GM19372 (cell line): ENCODE measurements around the gene SBF1.

Source experiments
- ATAC-seq: cut with Tn5 transposase; IDR thresholded peaks from one replicate; pipeline ENCODE4 v1.9.1; 2021; ENCODE audit warnings: mild to moderate bottlenecking, low read depth, moderate library complexity; ENCODE audit not compliant: unreplicated experiment

SBF1 gene

GRCh38 chr22:50486561-50487289, 11.9 kb upstream of the SBF1 start, which contains the start of gene MIOX:
TSS of gene MIOX (plus strand) at chr22:50486859. CDS start at chr22:50486898, 39 bp downstream.
- no peak for ATAC-seq

- no peak for ATAC-seq
Observed at GRCh38 chr22:50485221-50486131, 10.6 kb upstream of the SBF1 start.

- ATAC-seq = no peak
Observed at GRCh38 chr22:50483977-50484853, 9.4 kb upstream of the SBF1 start.

- ATAC-seq = no peak
Observed at GRCh38 chr22:50483556-50483955, 8.7 kb upstream of the SBF1 start.

GRCh38 chr22:50483106-50483505, 8.3 kb upstream of the SBF1 start:
- no peak for ATAC-seq

- ATAC-seq = no peak
Observed at GRCh38 chr22:50482107-50483074, 7.6 kb upstream of the SBF1 start.

- ATAC-seq = no peak
Observed at GRCh38 chr22:50481440-50482106, 6.7 kb upstream of the SBF1 start, which contains the start of gene ADM2. TSS of gene ADM2 (plus strand) at chr22:50481543. CDS start at chr22:50481848, 305 bp downstream.

GRCh38 chr22:50481045-50481439, 6.2 kb upstream of the SBF1 start:
- no peak for ATAC-seq

GRCh38 chr22:50479721-50480120, 4.9 kb upstream of the SBF1 start:
- ATAC-seq = no peak

GRCh38 chr22:50477923-50478322, 3.1 kb upstream of the SBF1 start:
- ATAC-seq = no peak

GRCh38 chr22:50476868-50477267, 2.0 kb upstream of the SBF1 start:
- ATAC-seq = no peak

GRCh38 chr22:50475652-50476002, 792 bp upstream of the SBF1 start:
- ATAC-seq = no peak

- ATAC-seq = no peak
Observed at GRCh38 chr22:50473855-50474671, 772 bp downstream of the SBF1 start.

GRCh38 chr22:50473088-50473487, 1.7 kb downstream of the SBF1 start:
- no peak for ATAC-seq

GRCh38 chr22:50471962-50472361, 2.9 kb downstream of the SBF1 start:
- no peak for ATAC-seq

- ATAC-seq = no peak
Observed at GRCh38 chr22:50471197-50471847, 3.5 kb downstream of the SBF1 start.

- no peak for ATAC-seq
Observed at GRCh38 chr22:50470491-50470890, 4.3 kb downstream of the SBF1 start.
